Ishikawa (cell line): Measurements from ENCODE around the gene CLDN5.

Experiments used
- CEBPB ChIP-seq: IDR thresholded peaks from 2 replicates; pipeline ENCODE4 v1.6.1; 2012
- CREB1 ChIP-seq: IDR thresholded peaks from 2 replicates; pipeline ENCODE4 v1.6.1; 2012; ENCODE audit warnings: low read depth
- EGR1 ChIP-seq: IDR thresholded peaks from 2 replicates; pipeline ENCODE4 v1.6.1; 2012
- EP300 ChIP-seq: IDR thresholded peaks from 2 replicates; pipeline ENCODE4 v1.6.1; 2012; ENCODE audit warnings: borderline replicate concordance
- FOXM1 ChIP-seq: IDR thresholded peaks from 2 replicates; pipeline ENCODE4 v1.6.1; 2012; ENCODE audit warnings: low read depth, borderline replicate concordance
- MAX ChIP-seq: IDR thresholded peaks from 2 replicates; pipeline ENCODE4 v1.6.1; 2012
- NFIC ChIP-seq: IDR thresholded peaks from 2 replicates; pipeline ENCODE4 v1.6.1; 2012
- RAD21 ChIP-seq: IDR thresholded peaks from 2 replicates; pipeline ENCODE4 v1.6.1; 2012; ENCODE audit warnings: low read depth
- TAF1 ChIP-seq: IDR thresholded peaks from 2 replicates; pipeline ENCODE4 v1.6.1; 2012; ENCODE audit warnings: low read depth, mild to moderate bottlenecking
- TCF12 ChIP-seq: IDR thresholded peaks from 2 replicates; pipeline ENCODE4 v1.6.1; 2012; ENCODE audit warnings: low read depth
- TEAD4 ChIP-seq: IDR thresholded peaks from 2 replicates; pipeline ENCODE4 v1.6.1; 2012
- USF1 ChIP-seq: IDR thresholded peaks from 2 replicates; pipeline ENCODE4 v1.6.1; 2012
- YY1 ChIP-seq: IDR thresholded peaks from 2 replicates; pipeline ENCODE4 v1.6.1; 2012; ENCODE audit warnings: low read depth
- ZBTB7A ChIP-seq: IDR thresholded peaks from 2 replicates; pipeline ENCODE4 v1.6.1; 2012; ENCODE audit warnings: low read depth
- TF ChIP-seq, protein P1 (sequence below): IDR thresholded peaks from 2 replicates; pipeline ENCODE4 v1.6.1; 2012; ENCODE audit warnings: low read depth, mild to moderate bottlenecking

Gene CLDN5

GRCh38 chr22:19550382-19550781 lies 26.2 kb upstream of the CLDN5 start:
- TF ChIP-seq, protein P1, sequence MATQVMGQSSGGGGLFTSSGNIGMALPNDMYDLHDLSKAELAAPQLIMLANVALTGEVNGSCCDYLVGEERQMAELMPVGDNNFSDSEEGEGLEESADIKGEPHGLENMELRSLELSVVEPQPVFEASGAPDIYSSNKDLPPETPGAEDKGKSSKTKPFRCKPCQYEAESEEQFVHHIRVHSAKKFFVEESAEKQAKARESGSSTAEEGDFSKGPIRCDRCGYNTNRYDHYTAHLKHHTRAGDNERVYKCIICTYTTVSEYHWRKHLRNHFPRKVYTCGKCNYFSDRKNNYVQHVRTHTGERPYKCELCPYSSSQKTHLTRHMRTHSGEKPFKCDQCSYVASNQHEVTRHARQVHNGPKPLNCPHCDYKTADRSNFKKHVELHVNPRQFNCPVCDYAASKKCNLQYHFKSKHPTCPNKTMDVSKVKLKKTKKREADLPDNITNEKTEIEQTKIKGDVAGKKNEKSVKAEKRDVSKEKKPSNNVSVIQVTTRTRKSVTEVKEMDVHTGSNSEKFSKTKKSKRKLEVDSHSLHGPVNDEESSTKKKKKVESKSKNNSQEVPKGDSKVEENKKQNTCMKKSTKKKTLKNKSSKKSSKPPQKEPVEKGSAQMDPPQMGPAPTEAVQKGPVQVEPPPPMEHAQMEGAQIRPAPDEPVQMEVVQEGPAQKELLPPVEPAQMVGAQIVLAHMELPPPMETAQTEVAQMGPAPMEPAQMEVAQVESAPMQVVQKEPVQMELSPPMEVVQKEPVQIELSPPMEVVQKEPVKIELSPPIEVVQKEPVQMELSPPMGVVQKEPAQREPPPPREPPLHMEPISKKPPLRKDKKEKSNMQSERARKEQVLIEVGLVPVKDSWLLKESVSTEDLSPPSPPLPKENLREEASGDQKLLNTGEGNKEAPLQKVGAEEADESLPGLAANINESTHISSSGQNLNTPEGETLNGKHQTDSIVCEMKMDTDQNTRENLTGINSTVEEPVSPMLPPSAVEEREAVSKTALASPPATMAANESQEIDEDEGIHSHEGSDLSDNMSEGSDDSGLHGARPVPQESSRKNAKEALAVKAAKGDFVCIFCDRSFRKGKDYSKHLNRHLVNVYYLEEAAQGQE, result no peak
- TF ChIP-seq CEBPB (no peak), RAD21 (no peak), ZBTB7A (no peak), NFIC (no peak), EGR1 (no peak), TEAD4 (no peak), MAX (no peak), TAF1 (no peak), YY1 (no peak), TCF12 (no peak), USF1 (no peak), EP300 (no peak)

GRCh38 chr22:19549428-19549827 lies 25.2 kb upstream of the CLDN5 start:
- TF ChIP-seq CREB1 (no peak), EGR1 (no peak), NFIC (no peak), ZBTB7A (no peak), MAX (no peak), TCF12 (no peak), YY1 (no peak), FOXM1 (no peak), TEAD4 (no peak), CEBPB (no peak), USF1 (no peak), RAD21 (no peak), TAF1 (no peak)
- TF ChIP-seq, protein P1, result no peak

- TF ChIP-seq FOXM1 (no peak), NFIC (no peak), CREB1 (no peak), TCF12 (no peak), MAX (no peak), RAD21 (no peak), ZBTB7A (no peak), YY1 (no peak), EGR1 (no peak), EP300 (no peak), USF1 (no peak), TAF1 (no peak), TEAD4 (no peak)
These were observed 24.8 kb upstream of the CLDN5 start for GRCh38 chr22:19548964-19549363.

- TF ChIP-seq TCF12 (no peak), TAF1 (no peak), EP300 (no peak)
These were observed 23.4 kb upstream of the CLDN5 start for GRCh38 chr22:19547620-19548019.

GRCh38 chr22:19546680-19547079 lies 22.5 kb upstream of the CLDN5 start:
- no peak for TF ChIP-seq EP300
- TF ChIP-seq RAD21, result no peak
- no peak for TF ChIP-seq MAX
- no peak for TF ChIP-seq TCF12
- TF ChIP-seq EGR1, result no peak
- no peak for TF ChIP-seq CEBPB
- no peak for TF ChIP-seq TAF1
- no peak for TF ChIP-seq YY1
- no peak for TF ChIP-seq NFIC
- TF ChIP-seq, protein P1, result no peak
- TF ChIP-seq TEAD4, result no peak
- no peak for TF ChIP-seq ZBTB7A
- no peak for TF ChIP-seq CREB1
